DOHH2 (cell line): ENCODE data around the gene AFF2.

Source experiments
- EZH2phosphoT487 ChIP-seq: fragments of 200-600 bp; sonication (generic); IDR thresholded peaks from 2 replicates; pipeline ENCODE4 v1.6.1; 2017; ENCODE audit warnings: borderline replicate concordance, mild to moderate bottlenecking, antibody characterized with exemption, low read length, moderate library complexity, mixed read lengths
- TF ChIP-seq, protein P1 (sequence below): fragments of 200-600 bp; sonication (generic); IDR thresholded peaks from one replicate; pipeline ENCODE4 v1.5.1; 2014; ENCODE audit warnings: antibody characterized with exemption, mild to moderate bottlenecking, low read depth, low read length; ENCODE audit not compliant: poor library complexity, severe bottlenecking

DNA sequence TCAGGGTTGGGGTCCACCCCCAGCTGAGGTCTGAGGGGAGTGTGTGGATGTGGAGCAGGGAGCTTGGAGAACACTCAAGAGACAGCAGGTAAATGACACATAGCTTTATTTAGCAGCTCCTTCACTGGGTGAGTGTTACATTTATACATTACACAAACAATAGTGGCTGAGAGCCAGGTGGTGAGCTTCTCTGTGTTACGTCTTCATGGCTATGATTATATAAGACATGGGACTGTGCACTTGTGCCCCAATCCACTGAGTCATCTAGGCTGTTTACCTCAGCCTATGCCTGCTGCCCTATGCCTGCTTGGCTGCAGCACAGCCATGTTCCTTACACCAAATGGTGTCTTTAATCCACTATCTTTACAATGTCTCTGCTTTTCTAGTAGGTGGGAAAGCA is 459.6 kb downstream of the AFF2 start:
- TF ChIP-seq, protein P1, sequence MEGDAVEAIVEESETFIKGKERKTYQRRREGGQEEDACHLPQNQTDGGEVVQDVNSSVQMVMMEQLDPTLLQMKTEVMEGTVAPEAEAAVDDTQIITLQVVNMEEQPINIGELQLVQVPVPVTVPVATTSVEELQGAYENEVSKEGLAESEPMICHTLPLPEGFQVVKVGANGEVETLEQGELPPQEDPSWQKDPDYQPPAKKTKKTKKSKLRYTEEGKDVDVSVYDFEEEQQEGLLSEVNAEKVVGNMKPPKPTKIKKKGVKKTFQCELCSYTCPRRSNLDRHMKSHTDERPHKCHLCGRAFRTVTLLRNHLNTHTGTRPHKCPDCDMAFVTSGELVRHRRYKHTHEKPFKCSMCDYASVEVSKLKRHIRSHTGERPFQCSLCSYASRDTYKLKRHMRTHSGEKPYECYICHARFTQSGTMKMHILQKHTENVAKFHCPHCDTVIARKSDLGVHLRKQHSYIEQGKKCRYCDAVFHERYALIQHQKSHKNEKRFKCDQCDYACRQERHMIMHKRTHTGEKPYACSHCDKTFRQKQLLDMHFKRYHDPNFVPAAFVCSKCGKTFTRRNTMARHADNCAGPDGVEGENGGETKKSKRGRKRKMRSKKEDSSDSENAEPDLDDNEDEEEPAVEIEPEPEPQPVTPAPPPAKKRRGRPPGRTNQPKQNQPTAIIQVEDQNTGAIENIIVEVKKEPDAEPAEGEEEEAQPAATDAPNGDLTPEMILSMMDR, result no peak
- no peak for TF ChIP-seq EZH2phosphoT487
